Measurements from ENCODE around the gene NEUROG3.

NEUROG3 gene

GRCh38 chr10:69576334-69577011 lies 3.3 kb upstream of the NEUROG3 start:
- no peak overlapping the region for H3K4me2 ChIP-seq
- H3K27ac ChIP-seq = no peak overlapping the region
- H3K4me3 ChIP-seq (IDR thresholded peaks at IDR 0.05; ENCODE audit: insufficient read depth, low read depth, low read length) = no peak overlapping the region
- H4K20me1 ChIP-seq (ENCODE audit: insufficient read depth) = no peaks in the 10 kb centered on the region
- TF ChIP-seq CTCF (conservative IDR thresholded peaks at IDR 0.05; ENCODE audit: low read depth, low read length) = no peak
- H3K4me1 ChIP-seq (ENCODE audit: low read depth, poor library complexity, severe bottlenecking) = no peaks in the 10 kb centered on the region
- H3K79me2 ChIP-seq (ENCODE audit: insufficient read depth, low read depth) = no peaks in the 10 kb centered on the region
- no peak overlapping the region for H2AFZ ChIP-seq (ENCODE audit: low read depth)
- H3K27me3 ChIP-seq (ENCODE audit: insufficient read depth, low read depth) = peaks cover 24% of the 10 kb centered on the region
- H3K36me3 ChIP-seq (ENCODE audit: insufficient read depth) = no peaks in the 10 kb centered on the region
- no peak overlapping the region for H3K9ac ChIP-seq

DNA sequence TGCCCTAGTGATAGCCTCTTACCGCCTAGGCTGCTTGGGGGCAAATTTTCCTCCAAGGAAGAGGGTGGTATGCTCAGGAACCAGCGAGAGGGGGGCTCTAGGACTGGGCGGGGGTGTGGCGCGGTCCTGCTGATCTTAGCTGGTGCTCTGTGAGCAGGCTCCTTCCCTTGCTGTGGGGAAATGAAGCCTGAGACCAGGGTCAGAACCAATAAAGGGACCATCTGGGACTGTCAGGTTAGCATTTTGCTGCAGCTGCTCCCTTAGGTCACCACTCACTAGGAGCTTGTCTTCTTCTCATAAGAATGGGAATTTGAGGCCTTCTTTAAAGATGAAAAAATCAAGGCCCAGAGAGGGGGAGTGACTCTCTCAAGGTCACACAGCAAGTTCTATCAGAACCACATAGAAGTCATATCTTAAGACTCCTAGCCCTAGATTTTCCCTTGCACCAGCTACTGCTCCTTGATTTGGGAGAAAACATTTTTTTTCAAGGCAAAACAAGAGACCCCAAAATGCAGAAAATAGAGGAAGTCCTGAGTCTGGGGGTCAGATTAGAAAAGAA lies 2.0 kb upstream of the NEUROG3 start:
- TF ChIP-seq CTCF (conservative IDR thresholded peaks at IDR 0.05; ENCODE audit: low read depth, low read length) = no peak
- Histone ChIP-seq H3K4me1 (ENCODE audit: low read depth, poor library complexity, severe bottlenecking) (no peaks in the 10 kb centered on the region), H3K9ac (no peak overlapping the region), H4K20me1 (ENCODE audit: insufficient read depth) (no peaks in the 10 kb centered on the region), H3K27ac (no peak overlapping the region), H3K36me3 (ENCODE audit: insufficient read depth) (no peaks in the 10 kb centered on the region), H3K79me2 (ENCODE audit: insufficient read depth, low read depth) (no peaks in the 10 kb centered on the region), H3K27me3 (ENCODE audit: insufficient read depth, low read depth) (peaks cover 26% of the 10 kb centered on the region), H3K4me3 (IDR thresholded peaks at IDR 0.05; ENCODE audit: insufficient read depth, low read depth, low read length) (no peak overlapping the region), H3K4me2 (no peak overlapping the region), H2AFZ (ENCODE audit: low read depth) (no peak overlapping the region)

DNA sequence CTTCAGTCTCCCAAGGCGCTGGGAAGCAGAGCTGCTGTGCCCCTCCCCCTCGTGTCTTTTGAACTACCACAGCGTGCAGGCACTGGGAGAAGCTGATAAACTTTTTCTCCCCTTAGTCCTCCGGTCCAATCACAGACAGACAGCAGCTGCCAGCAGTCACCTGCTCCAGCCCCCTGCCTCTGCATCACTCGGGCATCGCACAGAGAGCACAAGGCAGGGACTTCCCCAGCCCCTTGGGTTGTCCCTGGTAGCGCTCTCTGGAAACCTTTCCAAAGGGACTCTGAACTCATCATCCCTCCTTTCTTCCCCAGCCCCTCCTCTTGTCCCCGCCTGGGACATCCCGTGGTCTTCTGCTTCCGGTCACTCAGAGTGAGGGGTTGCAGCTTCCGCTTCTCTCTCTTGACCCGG lies 1.4 kb upstream of the NEUROG3 start:
- H4K20me1 ChIP-seq (ENCODE audit: insufficient read depth) = no peaks in the 10 kb centered on the region
- no peak overlapping the region for H3K27ac ChIP-seq
- peaks cover 33% of the 10 kb centered on the region for H3K27me3 ChIP-seq (ENCODE audit: insufficient read depth, low read depth)
- no peak overlapping the region for H3K4me2 ChIP-seq
- H2AFZ ChIP-seq (ENCODE audit: low read depth) = no peak overlapping the region
- TF ChIP-seq CTCF (conservative IDR thresholded peaks at IDR 0.05; ENCODE audit: low read depth, low read length) = no peak
- H3K36me3 ChIP-seq (ENCODE audit: insufficient read depth) = no peaks in the 10 kb centered on the region
- no peaks in the 10 kb centered on the region for H3K4me1 ChIP-seq (ENCODE audit: low read depth, poor library complexity, severe bottlenecking)
- H3K79me2 ChIP-seq (ENCODE audit: insufficient read depth, low read depth) = no peaks in the 10 kb centered on the region
- H3K9ac ChIP-seq = no peak overlapping the region
- no peak overlapping the region for H3K4me3 ChIP-seq (IDR thresholded peaks at IDR 0.05; ENCODE audit: insufficient read depth, low read depth, low read length)

GRCh38 chr10:69572159-69573055 lies 815 bp downstream of the NEUROG3 start:
- Histone ChIP-seq H3K4me2 (no peak overlapping the region), H3K27me3 (ENCODE audit: insufficient read depth, low read depth) (peaks cover 35% of the 10 kb centered on the region), H3K27ac (no peak overlapping the region), H3K79me2 (ENCODE audit: insufficient read depth, low read depth) (no peaks in the 10 kb centered on the region), H3K4me3 (IDR thresholded peaks at IDR 0.05; ENCODE audit: insufficient read depth, low read depth, low read length) (no peak overlapping the region), H3K4me1 (ENCODE audit: low read depth, poor library complexity, severe bottlenecking) (no peaks in the 10 kb centered on the region), H3K36me3 (ENCODE audit: insufficient read depth) (no peaks in the 10 kb centered on the region), H2AFZ (ENCODE audit: low read depth) (no peak overlapping the region), H3K9ac (no peak overlapping the region), H4K20me1 (ENCODE audit: insufficient read depth) (no peaks in the 10 kb centered on the region)
- no peak for TF ChIP-seq CTCF (conservative IDR thresholded peaks at IDR 0.05; ENCODE audit: low read depth, low read length)
